ENCODE data around the gene FGB. TPM values are rescaled to one million over a fixed set of nuclear protein-coding genes. Genes with fewer than 3 reads are reported as not detected.

Gene FGB
- total and polyA plus RNA-seq, 8 donors = 0.31 to 22.8 (median 6.2) TPM; not detected in 5

DNA sequence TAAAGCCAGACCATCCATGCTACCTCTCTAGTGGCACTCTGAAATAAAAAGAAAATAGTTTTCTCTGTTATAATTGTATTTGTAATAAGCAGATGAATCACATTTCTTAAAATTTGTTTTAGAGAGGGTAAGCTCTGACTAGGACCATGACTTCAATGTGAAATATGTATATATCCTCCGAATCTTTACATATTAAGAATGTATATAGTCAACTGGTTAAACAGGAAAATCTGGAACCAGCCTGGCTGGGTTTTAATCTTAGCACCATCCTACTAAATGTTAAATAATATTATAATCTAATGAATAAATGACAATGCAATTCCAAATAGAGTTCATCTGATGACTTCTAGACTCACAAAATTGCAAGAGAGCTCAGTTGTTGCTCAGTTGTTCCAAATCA lies 1.5 kb downstream of the FGB start:
- no peak for TF ChIP-seq EP300 (IDR thresholded peaks at IDR 0.05)
- TF ChIP-seq, protein P1, sequence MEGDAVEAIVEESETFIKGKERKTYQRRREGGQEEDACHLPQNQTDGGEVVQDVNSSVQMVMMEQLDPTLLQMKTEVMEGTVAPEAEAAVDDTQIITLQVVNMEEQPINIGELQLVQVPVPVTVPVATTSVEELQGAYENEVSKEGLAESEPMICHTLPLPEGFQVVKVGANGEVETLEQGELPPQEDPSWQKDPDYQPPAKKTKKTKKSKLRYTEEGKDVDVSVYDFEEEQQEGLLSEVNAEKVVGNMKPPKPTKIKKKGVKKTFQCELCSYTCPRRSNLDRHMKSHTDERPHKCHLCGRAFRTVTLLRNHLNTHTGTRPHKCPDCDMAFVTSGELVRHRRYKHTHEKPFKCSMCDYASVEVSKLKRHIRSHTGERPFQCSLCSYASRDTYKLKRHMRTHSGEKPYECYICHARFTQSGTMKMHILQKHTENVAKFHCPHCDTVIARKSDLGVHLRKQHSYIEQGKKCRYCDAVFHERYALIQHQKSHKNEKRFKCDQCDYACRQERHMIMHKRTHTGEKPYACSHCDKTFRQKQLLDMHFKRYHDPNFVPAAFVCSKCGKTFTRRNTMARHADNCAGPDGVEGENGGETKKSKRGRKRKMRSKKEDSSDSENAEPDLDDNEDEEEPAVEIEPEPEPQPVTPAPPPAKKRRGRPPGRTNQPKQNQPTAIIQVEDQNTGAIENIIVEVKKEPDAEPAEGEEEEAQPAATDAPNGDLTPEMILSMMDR (IDR thresholded peaks at IDR 0.05) = no peak
- no peak for TF ChIP-seq POLR2A (IDR thresholded peaks at IDR 0.05)
- TF ChIP-seq POLR2AphosphoS5 (IDR thresholded peaks at IDR 0.05) = no peak
- Histone ChIP-seq H3K4me1 (no peaks in the 10 kb centered on the region), H3K4me3 (no peak overlapping the region), H3K27me3 (no peaks in the 10 kb centered on the region), H3K36me3 (no peaks in the 10 kb centered on the region), H3K9me3 (no peaks in the 10 kb centered on the region), H3K27ac (no peak overlapping the region)
- intact Hi-C loops (cut with DNase I; ENCODE audit: low total_unique reads) = no loop called here
- DNase-seq = no peak
- 45 to 73% (median 59%) methylated on average over 1 of the region's 1 CpG for WGBS, 5 donors

DNA sequence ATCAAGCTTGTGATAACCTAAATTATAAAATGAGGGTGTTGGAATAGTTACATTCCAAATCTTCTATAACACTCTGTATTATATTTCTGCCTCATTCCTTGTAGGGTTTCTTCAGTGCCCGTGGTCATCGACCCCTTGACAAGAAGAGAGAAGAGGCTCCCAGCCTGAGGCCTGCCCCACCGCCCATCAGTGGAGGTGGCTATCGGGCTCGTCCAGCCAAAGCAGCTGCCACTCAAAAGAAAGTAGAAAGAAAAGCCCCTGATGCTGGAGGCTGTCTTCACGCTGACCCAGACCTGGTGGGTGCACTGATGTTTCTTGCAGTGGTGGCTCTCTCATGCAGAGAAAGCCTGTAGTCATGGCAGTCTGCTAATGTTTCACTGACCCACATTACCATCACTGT lies 2.9 kb downstream of the FGB start:
- TF ChIP-seq EP300 (IDR thresholded peaks at IDR 0.05) (no peak), POLR2AphosphoS5 (IDR thresholded peaks at IDR 0.05) (no peak), POLR2A (IDR thresholded peaks at IDR 0.05) (no peak)
- TF ChIP-seq, protein P1 (IDR thresholded peaks at IDR 0.05) = no peak
- Histone ChIP-seq H3K9me3 (no peaks in the 10 kb centered on the region), H3K36me3 (no peaks in the 10 kb centered on the region), H3K4me1 (no peaks in the 10 kb centered on the region), H3K27ac (no peak overlapping the region), H3K4me3 (no peak overlapping the region), H3K27me3 (no peaks in the 10 kb centered on the region)
- WGBS, 5 donors = 88 to 97% (median 92%) methylated on average over 6 of the region's 6 CpGs
- no peak for DNase-seq
- intact Hi-C loops (cut with DNase I; ENCODE audit: low total_unique reads) = no loop called here

DNA sequence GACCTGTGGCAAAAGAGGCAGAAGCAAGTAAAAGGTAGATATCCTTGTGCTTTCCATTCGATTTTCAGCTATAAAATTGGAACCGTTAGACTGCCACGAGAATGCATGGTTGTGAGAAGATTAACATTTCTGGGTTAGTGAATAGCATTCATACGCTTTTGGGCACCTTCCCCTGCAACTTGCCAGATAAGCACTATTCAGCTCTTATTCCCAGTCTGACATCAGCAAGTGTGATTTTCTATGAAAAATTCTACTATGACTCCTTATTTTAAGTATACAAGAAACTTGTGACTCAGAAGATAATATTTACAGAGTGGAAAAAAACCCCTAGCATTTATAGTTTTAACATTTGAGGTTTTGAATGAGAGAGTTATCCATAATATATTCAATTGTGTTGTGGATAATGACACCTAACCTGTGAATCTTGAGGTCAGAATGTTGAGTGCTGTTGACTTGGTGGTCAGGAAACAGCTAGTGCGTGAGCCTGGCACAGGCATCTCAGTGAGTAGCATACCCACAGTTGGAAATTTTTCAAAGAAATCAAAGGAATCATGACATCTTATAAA lies 3.9 kb downstream of the FGB start:
- intact Hi-C loops (cut with DNase I; ENCODE audit: low total_unique reads) = no loop called here
- H3K4me1 ChIP-seq = no peaks in the 10 kb centered on the region
- no peaks in the 10 kb centered on the region for H3K27me3 ChIP-seq
- DNase-seq = no peak
- H3K27ac ChIP-seq = no peak overlapping the region
- TF ChIP-seq, protein P1 (IDR thresholded peaks at IDR 0.05) = no peak
- TF ChIP-seq POLR2AphosphoS5 (IDR thresholded peaks at IDR 0.05) (no peak), POLR2A (IDR thresholded peaks at IDR 0.05) (no peak), EP300 (IDR thresholded peaks at IDR 0.05) (no peak)
- no peak overlapping the region for H3K4me3 ChIP-seq
- no peaks in the 10 kb centered on the region for H3K36me3 ChIP-seq
- no peaks in the 10 kb centered on the region for H3K9me3 ChIP-seq
- WGBS, 5 donors = 73 to 83% (median 76%) methylated on average over 5 of the region's 5 CpGs

DNA sequence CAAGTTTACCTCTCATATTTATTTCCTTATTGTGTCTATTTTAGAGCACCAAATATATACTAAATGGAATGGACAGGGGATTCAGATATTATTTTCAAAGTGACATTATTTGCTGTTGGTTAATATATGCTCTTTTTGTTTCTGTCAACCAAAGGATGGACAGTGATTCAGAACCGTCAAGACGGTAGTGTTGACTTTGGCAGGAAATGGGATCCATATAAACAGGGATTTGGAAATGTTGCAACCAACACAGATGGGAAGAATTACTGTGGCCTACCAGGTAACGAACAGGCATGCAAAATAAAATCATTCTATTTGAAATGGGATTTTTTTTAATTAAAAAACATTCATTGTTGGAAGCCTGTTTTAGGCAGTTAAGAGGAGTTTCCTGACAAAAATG lies 6.2 kb downstream of the FGB start:
- TF ChIP-seq POLR2AphosphoS5 (IDR thresholded peaks at IDR 0.05) (no peak), EP300 (IDR thresholded peaks at IDR 0.05) (no peak), POLR2A (IDR thresholded peaks at IDR 0.05) (no peak)
- TF ChIP-seq, protein P1 (IDR thresholded peaks at IDR 0.05) = no peak
- H3K9me3 ChIP-seq = no peaks in the 10 kb centered on the region
- H3K4me3 ChIP-seq = no peak overlapping the region
- H3K27me3 ChIP-seq = no peaks in the 10 kb centered on the region
- no peak for DNase-seq
- H3K4me1 ChIP-seq = no peaks in the 10 kb centered on the region
- no peak overlapping the region for H3K27ac ChIP-seq
- intact Hi-C loops (cut with DNase I; ENCODE audit: low total_unique reads) = no loop called here
- 39 to 51% (median 45%) methylated on average over 3 of the region's 3 CpGs for WGBS, 5 donors
- H3K36me3 ChIP-seq = no peaks in the 10 kb centered on the region

All from stomach (tissue), 9 donors.